ENCODE measurements around the gene SNX6.
"Not testable (repeated sequence)": the region's sequence is repeated elsewhere in the genome, so short reads cannot be mapped to it uniquely, and the experiment has no call there.

SNX6 gene

DNA sequence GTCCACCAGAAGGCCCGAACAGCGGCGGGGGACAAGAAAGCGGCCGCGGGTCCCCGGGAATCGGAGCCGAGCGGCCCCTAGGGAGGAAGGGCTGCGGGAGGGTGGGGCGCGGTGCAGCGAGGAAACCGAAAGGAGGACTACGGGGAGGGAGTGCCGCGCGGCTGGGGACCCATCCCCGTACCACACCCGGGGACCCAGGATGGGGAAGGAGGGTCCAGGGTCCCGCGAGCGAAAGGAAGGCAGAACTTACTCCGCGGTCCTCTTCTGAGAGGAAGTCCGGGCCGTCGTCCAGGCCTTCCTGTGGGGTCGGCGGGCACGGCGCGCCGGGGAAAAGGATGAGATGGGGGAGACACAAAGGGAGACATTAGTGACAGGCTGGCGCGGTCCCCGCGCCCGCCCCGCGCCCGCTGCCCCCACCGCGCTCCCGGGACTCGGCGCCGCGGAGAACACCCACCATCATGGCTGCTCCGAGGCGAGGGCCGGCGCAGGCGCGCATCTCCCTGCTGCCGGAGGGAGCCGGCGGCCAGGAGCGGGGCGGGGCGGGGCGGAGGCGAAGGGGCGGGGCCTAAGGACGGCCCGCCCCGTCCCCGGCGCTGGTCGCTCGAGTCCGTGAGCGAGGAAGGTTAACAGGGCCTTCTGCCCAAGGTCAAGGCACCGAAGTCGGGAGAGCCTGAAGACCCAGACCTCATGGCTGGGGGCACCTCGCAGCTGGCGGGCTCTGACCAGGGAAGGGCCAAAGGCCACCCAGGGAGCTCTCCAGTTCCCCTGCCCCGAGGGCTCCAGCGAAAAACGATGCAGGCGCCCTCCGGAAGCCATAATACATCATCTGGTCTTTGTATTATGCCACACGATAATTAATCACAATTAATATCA lies at the start of gene SNX6:
Gene SNX6 (minus strand): TSS at position 492 of the 873 bp plus-strand sequence. CDS start 32 bp downstream, at position 460.
- Histone ChIP-seq H3K4me3 (peak within 1 kb of the TSS; percentile 59 to 98 (median 92)), H3K27ac (peak within 1 kb of the TSS; percentile 79 to 100 (median 96))

DNA sequence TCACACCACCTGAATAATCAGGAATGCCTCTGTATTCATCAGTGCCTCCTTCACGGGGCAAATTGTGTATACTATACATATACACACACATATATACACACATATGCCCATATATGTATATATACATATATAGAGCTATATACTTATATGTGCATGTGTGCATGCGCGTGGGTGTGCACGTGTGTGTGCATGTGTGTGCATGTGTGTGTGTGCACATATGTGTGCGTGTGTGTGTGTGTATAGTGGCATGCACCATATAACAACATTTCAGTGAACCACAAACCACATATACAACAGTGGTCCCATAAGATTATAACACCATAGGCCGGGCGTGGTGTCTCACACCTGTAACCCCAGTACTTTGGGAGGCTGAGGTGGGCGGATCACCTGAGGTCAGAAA lies 48.8 kb upstream of the SNX6 start:
- Histone ChIP-seq H3K27ac (peak overlapping the region in 3 of 21 experiments; percentile 12 to 55 (median 49)), H3K4me3 (no peak overlapping the region)

DNA sequence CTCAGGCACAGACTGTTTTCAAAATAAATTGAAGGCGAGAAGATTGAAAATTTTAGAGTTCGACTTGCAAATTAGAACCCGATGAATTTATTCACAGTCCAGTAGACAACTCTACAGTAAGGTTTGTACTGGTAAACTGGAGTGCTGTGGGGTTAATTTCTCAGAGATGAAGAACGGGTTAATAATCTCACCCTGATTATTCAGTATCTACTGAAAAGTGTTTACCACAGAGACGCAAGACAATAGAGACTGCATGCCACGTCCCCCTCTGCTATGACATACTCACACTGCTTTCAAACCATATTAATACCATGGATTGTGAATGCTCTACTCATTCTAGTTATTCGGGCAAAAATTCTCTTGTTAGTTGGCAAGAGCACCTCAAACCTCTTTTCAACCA lies 48.4 kb upstream of the SNX6 start:
- Histone ChIP-seq H3K4me3 (no peak overlapping the region), H3K27ac (peak overlapping the region in 5 of 21 experiments; percentile 12 to 55 (median 49))

DNA sequence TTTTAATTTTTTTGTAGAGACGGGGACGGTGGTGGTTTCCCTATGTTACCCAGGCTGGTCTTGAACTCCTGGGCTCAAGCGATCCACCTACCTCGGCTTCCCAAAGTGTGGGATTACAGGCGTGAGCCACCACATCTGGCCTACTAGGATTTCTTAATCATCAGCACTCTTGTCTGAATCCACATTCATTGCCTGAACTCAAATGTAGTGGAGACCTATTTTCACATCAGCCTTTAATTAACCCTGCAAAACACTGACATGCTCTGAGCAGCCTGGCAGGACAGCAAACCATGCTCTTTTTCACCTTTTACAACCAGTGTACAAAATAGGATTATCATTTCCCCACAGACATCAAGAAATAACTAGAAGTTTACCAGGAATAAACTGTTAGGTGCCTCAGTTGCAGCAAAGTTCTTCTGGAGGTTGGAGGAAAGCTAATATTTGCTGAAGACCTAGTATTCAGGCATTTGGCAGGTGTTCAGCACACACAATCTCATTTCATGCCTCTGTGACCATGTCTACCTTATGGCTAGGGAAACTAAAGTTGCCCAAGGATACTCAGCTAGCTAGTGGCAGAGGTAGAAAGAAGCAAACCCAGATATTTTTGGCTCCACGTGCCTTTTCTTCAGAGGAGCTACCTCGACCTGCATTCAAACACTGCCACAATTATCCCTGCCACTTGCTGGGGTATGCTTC lies 46.7 kb upstream of the SNX6 start:
- Histone ChIP-seq H3K4me3 (no peak overlapping the region), H3K27ac (no peak overlapping the region)

DNA sequence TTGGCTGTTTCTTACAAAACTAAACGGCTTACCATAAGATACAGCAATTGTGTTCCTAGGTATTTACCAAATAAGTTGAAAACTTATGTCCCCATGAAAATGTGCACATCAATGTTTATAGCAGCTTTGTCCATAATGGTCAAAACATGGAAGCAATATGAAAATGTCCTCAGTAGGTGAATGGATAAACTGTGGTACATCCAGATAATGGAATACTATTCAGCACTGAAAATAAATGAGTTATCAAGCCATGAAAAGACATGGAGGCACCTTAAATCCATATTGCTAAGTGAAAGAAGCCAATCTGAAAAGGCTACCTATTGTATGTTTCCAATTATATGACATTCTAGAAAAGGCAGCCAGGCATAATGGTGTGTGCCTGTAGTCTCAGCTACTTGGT lies 43.8 kb upstream of the SNX6 start:
- no peak overlapping the region for H3K4me3 ChIP-seq

DNA sequence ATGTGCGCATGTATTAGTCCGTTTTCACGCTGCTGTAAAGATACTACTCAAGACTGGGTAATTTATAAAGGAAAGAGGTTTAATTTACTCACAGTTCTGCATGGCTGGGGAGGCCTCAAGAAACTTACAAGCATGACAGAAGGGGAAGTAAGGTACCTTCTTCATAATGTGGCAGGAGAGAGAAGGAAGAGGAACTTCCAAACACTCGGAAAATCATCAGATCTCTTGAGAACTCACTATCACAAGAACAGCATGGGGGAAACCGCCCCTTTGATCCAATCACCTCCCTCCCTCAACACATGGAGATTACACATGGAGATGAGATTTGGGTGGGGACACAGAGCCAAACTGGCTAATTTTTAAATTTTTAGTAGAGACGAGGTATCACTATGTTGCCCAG lies 41.8 kb upstream of the SNX6 start:
- H3K27ac ChIP-seq, result no peak overlapping the region
- H3K4me3 ChIP-seq, result no peak overlapping the region

More for the DNA sequence above, 43.8 kb upstream of the SNX6 start:
- no peak overlapping the region for H3K27ac ChIP-seq

DNA sequence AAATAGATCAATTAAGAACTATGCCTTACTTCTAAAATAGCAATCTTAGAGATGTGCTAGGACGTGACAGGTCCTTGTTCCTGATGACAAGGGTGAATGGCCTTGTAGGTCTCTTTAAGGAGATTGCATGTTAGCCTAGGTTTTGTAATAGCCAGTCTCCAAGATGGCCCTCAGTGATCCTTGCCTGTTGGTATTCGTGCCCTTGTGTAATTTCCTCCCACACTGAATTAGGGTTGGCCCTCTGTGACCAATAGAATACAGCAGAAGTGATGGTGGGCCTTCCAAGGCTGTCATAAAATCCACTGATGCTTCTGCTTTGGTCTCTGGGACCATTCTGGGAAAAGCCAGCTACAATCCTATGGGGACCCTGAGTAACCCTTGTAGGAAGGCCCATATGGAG lies 38.2 kb upstream of the SNX6 start:
- Histone ChIP-seq H3K27ac (no peak overlapping the region), H3K4me3 (no peak overlapping the region)

DNA sequence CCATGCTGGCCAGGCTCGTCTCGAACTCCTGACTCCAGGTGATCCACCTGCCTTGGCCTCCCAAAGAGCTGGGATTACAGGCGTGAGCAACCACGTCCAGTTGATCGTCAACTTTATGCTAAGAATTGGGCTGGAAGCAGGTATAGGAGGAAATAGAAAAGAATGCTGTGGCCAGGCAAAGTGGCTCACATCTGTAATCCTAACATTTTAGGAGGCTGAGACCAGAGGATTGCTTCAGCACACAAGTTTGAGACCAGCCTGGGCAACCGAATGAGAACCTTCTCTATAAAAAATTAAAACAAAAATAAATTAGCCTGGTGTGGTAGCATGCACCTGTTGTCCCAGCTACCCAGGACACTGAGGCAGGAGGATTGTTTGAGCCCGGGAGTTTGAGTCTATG lies 37.1 kb upstream of the SNX6 start:
- peak overlapping the region in 11 of 21 experiments; percentile 7 to 80 (median 42) for H3K27ac ChIP-seq
- no peak overlapping the region for H3K4me3 ChIP-seq

DNA sequence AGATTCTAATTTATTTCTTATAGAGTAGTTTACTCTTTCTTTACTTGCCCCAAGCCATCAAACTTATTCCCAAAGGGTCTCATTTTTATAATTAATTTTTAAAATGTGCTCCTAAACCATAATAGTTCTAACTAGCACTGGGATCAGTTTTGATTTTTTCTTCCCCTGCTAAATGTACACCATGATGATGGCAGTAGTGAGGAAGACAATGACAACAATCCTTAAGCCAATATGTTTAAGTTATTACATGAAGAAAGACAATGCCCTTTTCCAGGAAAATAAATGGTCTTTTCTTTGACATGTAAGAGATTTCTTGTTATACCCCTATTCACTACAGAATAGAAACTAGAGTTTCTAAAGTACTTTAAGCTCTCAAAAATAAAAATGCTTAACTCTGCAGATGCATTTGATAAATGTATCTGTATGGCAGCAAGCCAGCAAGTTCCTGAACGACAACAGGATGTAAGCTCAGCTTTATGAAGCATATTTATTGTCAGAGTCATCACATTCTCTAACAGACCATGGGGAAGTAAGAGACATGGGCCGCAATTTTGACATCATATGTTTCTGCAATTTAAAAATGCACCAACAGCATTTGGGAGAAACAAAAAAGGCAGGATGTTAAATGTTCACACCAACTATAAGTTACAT lies 36.0 kb upstream of the SNX6 start:
- Histone ChIP-seq H3K27ac (peak overlapping the region in 10 of 21 experiments; percentile 1 to 80 (median 62)), H3K4me3 (no peak overlapping the region)

DNA sequence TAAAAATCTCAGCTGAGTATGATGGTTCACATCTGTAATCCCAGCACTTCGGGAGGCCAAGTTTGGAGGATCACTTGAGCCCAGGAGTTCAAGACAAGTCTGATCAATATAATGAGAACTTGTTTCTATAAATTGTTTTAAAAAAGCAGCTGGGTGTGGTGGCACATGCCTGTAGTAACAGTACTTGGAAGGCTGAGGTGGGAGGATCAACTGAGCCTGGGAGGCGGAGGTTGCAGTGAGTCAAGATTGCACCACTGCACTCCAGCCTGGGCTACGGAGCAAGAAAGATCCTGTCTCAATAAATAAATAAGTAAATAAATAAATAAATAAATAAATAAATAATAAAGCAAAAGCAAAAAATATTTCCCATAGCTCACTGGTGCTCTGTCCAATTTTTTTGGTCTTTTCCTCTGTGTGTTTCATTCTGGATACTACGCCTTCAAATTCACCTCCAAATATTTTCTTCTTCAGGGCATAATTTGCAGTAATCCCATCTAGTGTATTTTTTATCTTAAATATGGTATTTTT lies 32.7 kb upstream of the SNX6 start:
- Histone ChIP-seq H3K4me3 (no peak overlapping the region), H3K27ac (no peak overlapping the region)

DNA sequence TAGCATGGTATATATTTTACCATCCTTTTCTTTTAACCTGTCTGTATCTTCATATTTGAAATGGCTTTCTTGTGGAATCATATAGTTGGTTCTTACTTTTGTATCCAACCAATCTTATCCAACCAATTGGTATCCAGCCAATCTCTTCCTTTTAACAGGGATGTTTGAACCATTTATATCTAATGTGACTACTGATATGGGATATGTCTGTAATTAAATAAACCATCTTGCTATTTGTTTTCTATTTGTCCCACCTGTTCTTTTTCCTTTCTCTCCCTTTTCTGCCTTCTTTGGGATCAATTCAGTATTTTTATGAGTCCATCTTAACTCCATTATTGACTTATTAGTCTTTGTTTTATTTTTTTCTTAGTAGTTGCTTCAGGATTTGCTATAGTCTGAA lies 30.8 kb upstream of the SNX6 start:
- H3K27ac ChIP-seq, result no peak overlapping the region
- no peak overlapping the region for H3K4me3 ChIP-seq

DNA sequence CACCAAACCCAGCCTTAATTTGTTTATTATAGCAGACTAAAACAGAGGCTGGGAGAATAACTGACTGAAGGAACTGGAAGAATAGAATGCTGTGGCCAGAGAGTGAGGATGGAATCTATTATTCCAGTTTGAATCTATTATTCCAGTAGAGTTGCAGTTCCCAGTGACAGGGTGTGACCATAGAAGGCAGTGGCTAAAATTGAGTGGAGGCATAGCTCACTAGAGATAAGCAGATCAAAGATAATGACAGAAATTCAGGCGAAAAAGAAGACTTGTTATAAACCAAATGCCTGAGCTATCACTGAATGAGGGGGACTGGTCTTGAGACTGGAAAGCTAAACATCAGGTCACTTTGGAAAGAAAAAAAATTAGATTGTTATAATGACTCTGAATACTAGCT lies 26.0 kb upstream of the SNX6 start:
- Histone ChIP-seq H3K4me3 (no peak overlapping the region), H3K27ac (no peak overlapping the region)

DNA sequence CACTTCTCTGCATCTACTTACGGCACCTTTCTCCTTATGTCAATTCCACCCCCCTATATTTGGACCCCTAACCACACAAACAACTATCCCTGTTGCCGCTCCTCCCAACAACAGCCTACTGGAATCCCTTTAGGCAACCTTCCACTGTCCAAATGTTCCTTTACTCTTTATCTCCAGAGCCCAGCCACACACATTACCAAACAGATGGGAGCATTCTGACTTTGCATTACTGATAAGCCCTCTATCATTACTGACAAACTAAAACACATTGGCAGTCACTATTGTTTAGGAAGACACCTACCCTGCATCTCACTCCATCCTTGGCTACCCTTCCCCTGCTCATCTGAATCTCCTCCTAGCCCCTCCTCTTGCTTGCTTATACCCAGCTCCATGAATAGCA lies 23.1 kb upstream of the SNX6 start:
- H3K27ac ChIP-seq, H3K4me3 ChIP-seq: not testable (repeated sequence)

DNA sequence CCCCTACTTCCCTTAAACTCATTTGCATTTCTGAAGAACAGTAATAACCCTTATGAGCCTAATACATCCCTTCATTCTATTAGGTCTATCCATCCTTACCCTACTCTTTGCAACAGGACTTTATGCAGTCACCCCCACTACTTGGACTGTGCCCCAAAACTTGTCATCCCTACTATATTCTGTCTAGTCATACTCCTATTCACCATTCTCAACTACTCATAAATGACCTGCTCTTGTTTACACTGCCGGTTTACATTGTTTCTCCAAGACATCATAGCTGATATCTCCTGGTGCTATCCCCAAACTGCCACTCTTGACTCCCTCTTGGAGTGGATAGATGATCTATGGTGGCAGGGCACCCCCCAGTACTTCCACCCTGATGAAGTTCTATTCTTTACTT lies 22.4 kb upstream of the SNX6 start:
- H3K4me3 ChIP-seq, H3K27ac ChIP-seq: not testable (repeated sequence)

DNA sequence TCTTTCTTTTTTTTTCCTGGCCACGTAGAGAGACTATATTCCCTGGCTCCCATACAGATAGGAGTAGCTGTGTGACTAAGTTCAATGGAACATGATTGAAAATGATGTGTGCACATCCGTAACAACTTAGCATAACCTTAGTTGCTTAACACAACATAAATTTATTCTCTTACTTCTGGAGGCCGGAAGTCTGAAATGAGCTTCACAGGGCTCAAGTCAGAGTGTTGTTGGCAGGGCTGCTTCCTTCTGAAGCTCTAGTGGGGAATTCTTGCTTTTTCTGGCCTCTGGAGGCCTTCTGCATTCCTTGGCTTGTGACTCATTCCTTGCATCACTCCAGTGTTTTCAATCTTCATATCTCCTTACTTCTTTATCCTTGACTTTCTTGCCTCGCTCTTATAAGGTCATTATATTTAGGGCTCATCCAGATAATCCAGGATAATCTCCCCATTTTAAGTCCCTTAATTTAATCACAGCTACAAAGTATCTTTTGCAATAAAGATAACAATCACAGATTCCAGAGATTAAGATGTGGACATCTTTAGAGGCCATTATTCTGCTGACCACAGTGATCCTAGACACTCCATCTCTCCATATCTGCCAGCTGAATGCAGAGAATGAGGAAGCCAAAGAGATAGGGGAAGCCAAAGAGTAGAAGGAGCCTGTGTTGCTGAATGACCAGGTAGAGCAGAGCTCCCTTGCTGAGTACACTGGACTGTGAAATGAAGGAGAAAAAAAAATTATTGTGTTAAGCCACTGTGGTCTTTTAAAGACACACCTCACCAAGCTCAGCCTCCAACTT lies 21.0 kb upstream of the SNX6 start:
- Histone ChIP-seq H3K27ac (peak overlapping the region in 4 of 21 experiments; percentile 52 to 73 (median 66)), H3K4me3 (no peak overlapping the region)

DNA sequence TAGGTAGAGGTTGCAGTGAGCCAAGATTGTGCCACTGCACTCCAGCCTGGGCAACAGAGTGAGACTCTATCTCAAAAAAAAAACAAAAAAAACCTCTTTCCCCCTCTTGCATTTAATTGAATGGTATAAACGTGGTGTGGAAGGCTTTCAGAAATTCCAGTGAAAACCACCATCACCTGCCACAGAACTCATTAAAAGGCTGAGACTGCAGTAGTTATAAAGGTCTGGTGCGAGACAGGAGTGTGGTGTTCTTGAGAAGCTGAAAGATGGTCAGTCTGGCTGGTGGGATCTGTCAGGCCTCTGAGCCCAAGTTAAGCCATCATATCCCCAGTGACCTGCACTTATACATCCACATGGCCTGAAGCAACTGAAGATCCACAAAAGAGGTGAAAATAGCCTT lies 20.1 kb upstream of the SNX6 start:
- H3K27ac ChIP-seq, result peak overlapping the region in 4 of 21 experiments; percentile 10 to 73 (median 66)
- H3K4me3 ChIP-seq, result not testable (repeated sequence)

DNA sequence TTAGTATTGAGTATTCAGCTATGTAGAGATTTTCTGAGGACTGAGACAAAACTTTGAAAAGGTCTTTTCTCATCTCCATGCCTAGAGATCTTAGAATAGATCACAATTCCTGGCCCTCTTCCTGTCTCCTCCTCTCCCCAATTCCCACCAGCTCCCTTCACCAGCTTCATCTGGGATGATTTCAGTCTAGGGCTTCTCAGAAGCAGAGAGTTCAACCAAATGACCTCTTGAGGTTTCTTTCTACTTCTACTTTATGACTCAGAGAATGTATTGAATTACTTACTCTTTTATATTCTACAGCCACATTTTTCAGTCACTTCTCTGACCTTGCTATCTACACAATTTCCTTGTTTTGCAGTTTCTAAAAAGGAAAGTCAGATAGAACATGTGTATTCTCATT lies 19.4 kb upstream of the SNX6 start:
- no peak overlapping the region for H3K4me3 ChIP-seq
- peak overlapping the region in 5 of 21 experiments; percentile 13 to 73 (median 40) for H3K27ac ChIP-seq

DNA sequence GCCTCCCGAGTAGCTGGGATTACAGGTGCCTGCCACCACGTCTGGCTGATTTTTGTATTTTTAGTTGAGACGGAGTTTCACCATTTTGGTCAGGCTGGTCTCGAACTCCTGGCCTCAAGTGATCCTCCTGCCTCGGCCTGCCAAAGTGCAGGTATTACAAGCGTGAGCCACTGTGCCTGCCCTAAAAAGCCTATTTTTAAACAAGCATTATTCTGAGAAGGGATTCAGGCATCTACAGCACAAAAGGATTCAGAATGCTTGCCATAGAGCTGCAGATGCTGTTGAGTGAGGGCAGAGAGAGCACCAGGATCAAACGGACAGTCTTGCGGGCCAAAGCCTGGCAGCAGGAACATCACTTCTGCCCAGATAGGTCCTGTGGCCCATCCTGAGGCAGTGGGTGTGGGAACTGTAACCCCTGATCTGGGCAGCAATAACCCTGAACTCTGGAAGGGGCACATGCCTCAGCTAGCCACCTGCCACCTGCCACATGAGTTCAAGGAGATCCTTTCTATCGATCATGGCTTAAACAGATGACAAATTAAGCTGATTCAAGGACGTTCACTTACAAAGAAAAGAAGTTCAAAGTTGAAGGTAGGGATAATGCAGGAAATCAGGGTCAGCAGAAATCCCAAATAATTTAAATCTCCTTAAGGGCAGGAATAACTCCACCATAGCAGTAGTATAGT lies 16.8 kb upstream of the SNX6 start:
- Histone ChIP-seq H3K27ac (peak overlapping the region in 1 of 21 experiments; percentile 10), H3K4me3 (no peak overlapping the region)

DNA sequence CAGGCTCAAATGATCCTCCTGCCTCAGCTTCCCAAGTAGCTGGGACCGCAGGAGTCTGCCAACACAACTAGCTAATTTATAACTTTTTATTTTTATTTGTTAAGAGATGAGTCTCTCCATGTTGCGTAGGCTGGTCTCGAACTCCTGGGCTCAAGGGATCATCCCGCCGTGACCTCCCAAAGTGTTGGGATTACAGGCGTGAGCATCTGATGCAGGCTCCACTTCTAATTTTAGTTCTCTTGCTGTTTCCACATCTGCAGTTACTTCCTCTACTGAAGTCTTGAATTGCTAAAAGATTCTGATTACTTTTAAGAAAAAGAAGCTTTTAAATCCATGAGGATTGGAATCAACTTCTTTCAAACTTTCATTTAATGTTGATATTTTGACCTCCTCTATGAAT lies 13.4 kb upstream of the SNX6 start:
- Histone ChIP-seq H3K27ac (no peak overlapping the region), H3K4me3 (no peak overlapping the region)

Data from skin epidermis (tissue), 12 donors.